ENCODE data around the gene ARHGAP27. TPM values are rescaled to one million over a fixed set of nuclear protein-coding genes. Genes with fewer than 3 reads are reported as not detected.

The ARHGAP27 gene
- total RNA-seq, 1 experiment from 2014 or later = 12.9 TPM

DNA sequence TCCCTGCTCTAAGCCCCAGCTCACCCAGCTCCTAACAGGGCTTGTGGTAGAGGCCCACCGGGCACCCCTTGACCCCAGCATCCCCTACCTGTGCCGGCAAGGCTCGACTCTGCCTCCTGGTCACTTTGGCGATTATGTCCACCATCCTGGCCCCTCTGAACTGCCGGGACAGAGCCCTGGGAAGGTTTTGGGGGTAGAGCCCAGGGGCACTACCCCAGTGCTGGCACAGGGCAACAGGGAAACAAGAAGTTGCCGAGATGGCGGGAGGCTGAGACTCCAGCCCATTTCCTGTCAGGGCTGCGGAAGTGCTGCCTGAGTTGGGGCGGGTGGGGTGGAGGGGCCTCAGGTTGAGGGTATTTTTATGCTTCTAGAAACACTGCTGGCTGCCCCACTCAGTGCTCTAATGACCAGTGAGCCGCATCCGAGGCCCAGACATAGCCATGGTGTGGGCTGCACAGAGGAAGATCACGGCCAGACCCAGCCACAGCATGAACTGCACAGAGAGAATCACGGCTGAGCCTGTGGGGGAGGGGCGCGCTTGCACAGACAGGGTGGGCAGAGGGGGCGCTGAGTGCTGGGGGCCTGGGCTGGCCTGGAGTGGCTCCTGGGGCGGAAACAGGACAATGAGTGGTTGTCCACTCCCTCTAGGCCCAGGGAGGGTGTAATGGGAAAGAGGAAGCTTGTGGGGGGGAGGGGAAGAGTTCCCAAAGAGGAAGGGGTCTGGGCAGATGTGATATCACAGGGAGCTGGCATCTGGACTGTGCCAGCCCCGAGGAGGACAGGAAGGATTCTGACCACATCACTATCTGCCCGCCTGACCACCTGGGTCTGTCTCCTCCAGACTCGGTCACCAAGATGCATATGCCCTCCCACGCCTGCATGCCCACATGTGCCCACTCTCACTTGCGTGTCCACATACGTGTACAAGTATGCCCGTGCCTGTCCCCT lies 22.3 kb downstream of the ARHGAP27 start:
- no peak for DNase-seq (ENCODE audit: low spot score)
- ChIA-PET POLR2A (interaction anchor here (1.0 kb wide), 1 partner anchor 15 kb away, joined by 3 read pairs; no protein-coding TSS in a partner anchor), CTCF (interaction anchor here (1.3 to 3.4 kb wide), 5 partner anchors 15 to 127 kb away, joined by 3 to 20 read pairs (median 9); no protein-coding TSS in a partner anchor)
- Mint-ChIP-seq H3K36me3 (no peaks in the 10 kb centered on the region), H3K4me1 (peaks cover 38% of the 10 kb centered on the region), H3K4me3 (no peak overlapping the region), H3K27ac (0 out of 2 replicates have a peak overlapping the region, but pooled peaks have one; percentile 57), H3K27me3 (ENCODE audit: low read depth) (peaks cover 3% of the 10 kb centered on the region; the same call in 1 of the 2 replicates), H3K9me3 (no peaks in the 10 kb centered on the region)
- TF ChIP-seq FOXK1 (CRISPR knock-in tag; IDR thresholded peaks at IDR 0.05) = no peak
- no peak for TF ChIP-seq FOXP1 (CRISPR knock-in tag; IDR thresholded peaks at IDR 0.05; ENCODE audit: borderline replicate concordance)
- no peak for TF ChIP-seq SMAD3 (CRISPR knock-in tag; IDR thresholded peaks at IDR 0.05; ENCODE audit: borderline replicate concordance)
- no peak for TF ChIP-seq NR3C1 (CRISPR knock-in tag; conservative IDR thresholded peaks at IDR 0.05; ENCODE audit: low read depth)
- TF ChIP-seq, protein P1, sequence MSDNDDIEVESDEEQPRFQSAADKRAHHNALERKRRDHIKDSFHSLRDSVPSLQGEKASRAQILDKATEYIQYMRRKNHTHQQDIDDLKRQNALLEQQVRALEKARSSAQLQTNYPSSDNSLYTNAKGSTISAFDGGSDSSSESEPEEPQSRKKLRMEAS (CRISPR knock-in tag; IDR thresholded peaks at IDR 0.05) = no peak
- no peak for TF ChIP-seq RELA (CRISPR knock-in tag; IDR thresholded peaks at IDR 0.05; ENCODE audit: borderline replicate concordance)
- no peak for TF ChIP-seq HMGA2 (CRISPR knock-in tag; IDR thresholded peaks at IDR 0.05)
- TF ChIP-seq TCF7 (CRISPR knock-in tag; IDR thresholded peaks at IDR 0.05; ENCODE audit: low read depth) = no peak
- TF ChIP-seq, protein P2, sequence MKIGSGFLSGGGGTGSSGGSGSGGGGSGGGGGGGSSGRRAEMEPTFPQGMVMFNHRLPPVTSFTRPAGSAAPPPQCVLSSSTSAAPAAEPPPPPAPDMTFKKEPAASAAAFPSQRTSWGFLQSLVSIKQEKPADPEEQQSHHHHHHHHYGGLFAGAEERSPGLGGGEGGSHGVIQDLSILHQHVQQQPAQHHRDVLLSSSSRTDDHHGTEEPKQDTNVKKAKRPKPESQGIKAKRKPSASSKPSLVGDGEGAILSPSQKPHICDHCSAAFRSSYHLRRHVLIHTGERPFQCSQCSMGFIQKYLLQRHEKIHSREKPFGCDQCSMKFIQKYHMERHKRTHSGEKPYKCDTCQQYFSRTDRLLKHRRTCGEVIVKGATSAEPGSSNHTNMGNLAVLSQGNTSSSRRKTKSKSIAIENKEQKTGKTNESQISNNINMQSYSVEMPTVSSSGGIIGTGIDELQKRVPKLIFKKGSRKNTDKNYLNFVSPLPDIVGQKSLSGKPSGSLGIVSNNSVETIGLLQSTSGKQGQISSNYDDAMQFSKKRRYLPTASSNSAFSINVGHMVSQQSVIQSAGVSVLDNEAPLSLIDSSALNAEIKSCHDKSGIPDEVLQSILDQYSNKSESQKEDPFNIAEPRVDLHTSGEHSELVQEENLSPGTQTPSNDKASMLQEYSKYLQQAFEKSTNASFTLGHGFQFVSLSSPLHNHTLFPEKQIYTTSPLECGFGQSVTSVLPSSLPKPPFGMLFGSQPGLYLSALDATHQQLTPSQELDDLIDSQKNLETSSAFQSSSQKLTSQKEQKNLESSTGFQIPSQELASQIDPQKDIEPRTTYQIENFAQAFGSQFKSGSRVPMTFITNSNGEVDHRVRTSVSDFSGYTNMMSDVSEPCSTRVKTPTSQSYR (CRISPR knock-in tag; IDR thresholded peaks at IDR 0.05) = no peak
- TF ChIP-seq, protein P3, sequence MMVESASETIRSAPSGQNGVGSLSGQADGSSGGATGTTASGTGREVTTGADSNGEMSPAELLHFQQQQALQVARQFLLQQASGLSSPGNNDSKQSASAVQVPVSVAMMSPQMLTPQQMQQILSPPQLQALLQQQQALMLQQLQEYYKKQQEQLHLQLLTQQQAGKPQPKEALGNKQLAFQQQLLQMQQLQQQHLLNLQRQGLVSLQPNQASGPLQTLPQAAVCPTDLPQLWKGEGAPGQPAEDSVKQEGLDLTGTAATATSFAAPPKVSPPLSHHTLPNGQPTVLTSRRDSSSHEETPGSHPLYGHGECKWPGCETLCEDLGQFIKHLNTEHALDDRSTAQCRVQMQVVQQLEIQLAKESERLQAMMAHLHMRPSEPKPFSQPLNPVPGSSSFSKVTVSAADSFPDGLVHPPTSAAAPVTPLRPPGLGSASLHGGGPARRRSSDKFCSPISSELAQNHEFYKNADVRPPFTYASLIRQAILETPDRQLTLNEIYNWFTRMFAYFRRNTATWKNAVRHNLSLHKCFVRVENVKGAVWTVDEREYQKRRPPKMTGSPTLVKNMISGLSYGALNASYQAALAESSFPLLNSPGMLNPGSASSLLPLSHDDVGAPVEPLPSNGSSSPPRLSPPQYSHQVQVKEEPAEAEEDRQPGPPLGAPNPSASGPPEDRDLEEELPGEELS (CRISPR knock-in tag; IDR thresholded peaks at IDR 0.05) = no peak
- TF ChIP-seq MXD4 (CRISPR knock-in tag; IDR thresholded peaks at IDR 0.05; ENCODE audit: borderline replicate concordance) = no peak
- no peak for TF ChIP-seq PRRX2 (CRISPR knock-in tag; IDR thresholded peaks at IDR 0.05)
- no peak for ATAC-seq

DNA sequence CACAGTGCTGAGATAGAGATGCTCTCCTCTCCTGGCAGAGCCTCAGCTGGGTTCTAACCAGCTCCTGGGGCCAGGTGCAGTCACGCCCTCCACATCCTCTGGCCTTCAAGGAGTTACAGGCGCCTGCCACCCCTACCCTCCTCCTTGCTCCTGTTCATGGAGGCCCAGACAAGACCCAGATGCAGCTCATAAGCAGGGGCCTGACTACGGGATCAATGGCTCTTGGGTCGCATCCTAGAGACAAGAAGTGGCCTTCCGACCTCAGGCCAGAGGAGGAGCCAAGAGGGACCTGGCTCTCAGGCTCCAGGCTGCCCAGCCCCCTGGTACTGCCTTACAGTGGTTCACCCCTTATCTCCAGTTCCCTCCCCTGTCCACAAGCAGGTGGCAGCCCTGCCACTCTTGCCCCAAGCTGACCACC lies 23.0 kb downstream of the ARHGAP27 start:
- TF ChIP-seq, protein P4, sequence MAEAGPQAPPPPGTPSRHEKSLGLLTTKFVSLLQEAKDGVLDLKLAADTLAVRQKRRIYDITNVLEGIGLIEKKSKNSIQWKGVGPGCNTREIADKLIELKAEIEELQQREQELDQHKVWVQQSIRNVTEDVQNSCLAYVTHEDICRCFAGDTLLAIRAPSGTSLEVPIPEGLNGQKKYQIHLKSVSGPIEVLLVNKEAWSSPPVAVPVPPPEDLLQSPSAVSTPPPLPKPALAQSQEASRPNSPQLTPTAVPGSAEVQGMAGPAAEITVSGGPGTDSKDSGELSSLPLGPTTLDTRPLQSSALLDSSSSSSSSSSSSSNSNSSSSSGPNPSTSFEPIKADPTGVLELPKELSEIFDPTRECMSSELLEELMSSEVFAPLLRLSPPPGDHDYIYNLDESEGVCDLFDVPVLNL (CRISPR knock-in tag; IDR thresholded peaks at IDR 0.05; ENCODE audit: borderline replicate concordance, low read depth) = no peak
- TF ChIP-seq CREM (CRISPR knock-in tag; IDR thresholded peaks at IDR 0.05) (no peak), ELF4 (CRISPR knock-in tag; IDR thresholded peaks at IDR 0.05; ENCODE audit: low read depth) (no peak), ZNF232 (CRISPR knock-in tag; IDR thresholded peaks at IDR 0.05) (no peak)
- TF ChIP-seq, protein P5, sequence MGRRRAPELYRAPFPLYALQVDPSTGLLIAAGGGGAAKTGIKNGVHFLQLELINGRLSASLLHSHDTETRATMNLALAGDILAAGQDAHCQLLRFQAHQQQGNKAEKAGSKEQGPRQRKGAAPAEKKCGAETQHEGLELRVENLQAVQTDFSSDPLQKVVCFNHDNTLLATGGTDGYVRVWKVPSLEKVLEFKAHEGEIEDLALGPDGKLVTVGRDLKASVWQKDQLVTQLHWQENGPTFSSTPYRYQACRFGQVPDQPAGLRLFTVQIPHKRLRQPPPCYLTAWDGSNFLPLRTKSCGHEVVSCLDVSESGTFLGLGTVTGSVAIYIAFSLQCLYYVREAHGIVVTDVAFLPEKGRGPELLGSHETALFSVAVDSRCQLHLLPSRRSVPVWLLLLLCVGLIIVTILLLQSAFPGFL (CRISPR knock-in tag; IDR thresholded peaks at IDR 0.05; ENCODE audit: borderline replicate concordance) = no peak
- TF ChIP-seq, protein P6, sequence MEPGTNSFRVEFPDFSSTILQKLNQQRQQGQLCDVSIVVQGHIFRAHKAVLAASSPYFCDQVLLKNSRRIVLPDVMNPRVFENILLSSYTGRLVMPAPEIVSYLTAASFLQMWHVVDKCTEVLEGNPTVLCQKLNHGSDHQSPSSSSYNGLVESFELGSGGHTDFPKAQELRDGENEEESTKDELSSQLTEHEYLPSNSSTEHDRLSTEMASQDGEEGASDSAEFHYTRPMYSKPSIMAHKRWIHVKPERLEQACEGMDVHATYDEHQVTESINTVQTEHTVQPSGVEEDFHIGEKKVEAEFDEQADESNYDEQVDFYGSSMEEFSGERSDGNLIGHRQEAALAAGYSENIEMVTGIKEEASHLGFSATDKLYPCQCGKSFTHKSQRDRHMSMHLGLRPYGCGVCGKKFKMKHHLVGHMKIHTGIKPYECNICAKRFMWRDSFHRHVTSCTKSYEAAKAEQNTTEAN (CRISPR knock-in tag; IDR thresholded peaks at IDR 0.05) = no peak
- Mint-ChIP-seq H3K36me3 (no peaks in the 10 kb centered on the region), H3K4me1 (peaks cover 39% of the 10 kb centered on the region), H3K9me3 (no peaks in the 10 kb centered on the region), H3K27ac (no peak overlapping the region), H3K4me3 (no peak overlapping the region), H3K27me3 (ENCODE audit: low read depth) (peaks cover 3% of the 10 kb centered on the region; the same call in 1 of the 2 replicates)
- no peak for DNase-seq (ENCODE audit: low spot score)
- POLR2A ChIA-PET = interaction anchor here (1.0 kb wide), 1 partner anchor 16 kb away, joined by 3 read pairs; no protein-coding TSS in a partner anchor
- CTCF ChIA-PET = interaction anchor here (0.5 to 2.7 kb wide), 9 partner anchors 10 to 132 kb away, joined by 3 to 20 read pairs (median 4); no protein-coding TSS in a partner anchor
- no peak for ATAC-seq

Data from WTC11 (cell line).